HG03066 (cell line): ENCODE data around the gene CIRBP.
A peak's percentile ranks its signal among the peaks of the same experiment; 100 is the strongest.

Experiments
- ATAC-seq: cut with Tn5 transposase; IDR thresholded peaks from one replicate; pipeline ENCODE4 v1.9.1; 2021; ENCODE audit warnings: low read depth; ENCODE audit not compliant: unreplicated experiment

The CIRBP gene

GRCh38 chr19:1254081-1254527, 15.0 kb upstream of the CIRBP start:
- no peak for ATAC-seq

GRCh38 chr19:1254530-1255185, 14.5 kb upstream of the CIRBP start:
- ATAC-seq: no peak

GRCh38 chr19:1255186-1256161, 13.7 kb upstream of the CIRBP start:
- ATAC-seq: no peak

- ATAC-seq: no peak
These were observed 12.3 kb upstream of the CIRBP start for GRCh38 chr19:1256646-1257474.

GRCh38 chr19:1257475-1258162, 11.5 kb upstream of the CIRBP start:
- no peak for ATAC-seq

- ATAC-seq: no peak
These were observed 11.0 kb upstream of the CIRBP start for GRCh38 chr19:1258163-1258492.

- no peak for ATAC-seq
These were observed 10.4 kb upstream of the CIRBP start for GRCh38 chr19:1258707-1259205.

GRCh38 chr19:1259206-1259875, 9.8 kb upstream of the CIRBP start:
- no peak for ATAC-seq

GRCh38 chr19:1259876-1260748, 9.0 kb upstream of the CIRBP start:
- ATAC-seq: no peak

GRCh38 chr19:1260749-1261537, 8.2 kb upstream of the CIRBP start:
- ATAC-seq: peak; percentile 35

- no peak for ATAC-seq
These were observed 7.7 kb upstream of the CIRBP start for GRCh38 chr19:1261538-1261797.

GRCh38 chr19:1261798-1262622, 7.1 kb upstream of the CIRBP start:
- no peak for ATAC-seq

- no peak for ATAC-seq
These were observed 6.5 kb upstream of the CIRBP start for GRCh38 chr19:1262623-1263123.

GRCh38 chr19:1263188-1263587, 5.9 kb upstream of the CIRBP start:
- no peak for ATAC-seq

GRCh38 chr19:1264801-1265614, 4.1 kb upstream of the CIRBP start:
- ATAC-seq: no peak

- ATAC-seq: no peak
These were observed 3.5 kb upstream of the CIRBP start for GRCh38 chr19:1265615-1266128.
